ENCODE measurements around the gene ACTRT2.

ACTRT2 gene

DNA sequence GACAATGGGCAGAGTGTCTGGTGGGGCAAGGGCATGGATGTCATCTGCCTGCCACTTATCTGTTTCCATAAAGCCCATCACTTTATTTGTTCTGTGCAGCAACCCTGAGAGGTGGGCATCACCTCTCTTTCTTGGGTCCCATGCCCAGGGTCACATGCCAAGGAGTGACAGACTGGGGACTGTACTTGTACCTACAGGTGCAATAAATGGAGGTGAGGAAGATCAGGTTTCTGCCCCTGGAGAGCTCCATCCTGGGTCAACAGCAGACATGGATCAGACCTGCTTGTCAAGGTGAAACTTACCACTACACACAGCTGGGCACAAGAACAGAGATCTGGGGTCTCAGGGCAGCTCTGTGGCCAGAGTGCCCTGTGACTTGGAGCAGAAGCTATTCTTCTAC is 29.3 kb downstream of the ACTRT2 start:
- in situ Hi-C loops (cut with MboI; ENCODE audit: low sequenced_read_pairs): no loop called here

- in situ Hi-C loops (cut with MboI; ENCODE audit: low sequenced_read_pairs): no loop called here
Measured at GRCh38 chr1:3051270-3052268, 30.3 kb downstream of the ACTRT2 start.

DNA sequence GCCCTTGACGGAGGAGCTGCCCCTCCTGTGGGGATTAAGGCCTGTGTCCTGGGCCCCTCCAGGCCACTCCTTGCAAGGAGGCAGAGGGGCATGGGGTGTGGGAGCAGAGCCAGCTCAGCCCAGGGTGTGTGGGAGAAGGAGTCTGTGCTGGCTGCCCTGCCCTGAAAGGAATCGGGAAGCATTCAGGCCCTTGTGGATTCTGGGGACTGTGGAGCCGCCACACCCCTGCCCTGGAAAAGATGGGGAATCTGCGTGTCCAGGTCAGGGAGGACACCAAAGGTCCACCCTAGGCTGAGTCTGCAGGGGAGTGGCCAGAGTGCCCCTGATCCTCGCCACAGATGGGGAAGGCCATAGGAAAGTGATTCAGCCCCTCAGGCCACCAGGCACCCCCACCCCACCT is 31.2 kb downstream of the ACTRT2 start:
- in situ Hi-C loops (cut with MboI; ENCODE audit: low sequenced_read_pairs): no loop called here

- in situ Hi-C loops (cut with MboI; ENCODE audit: low sequenced_read_pairs): no loop called here
Measured at GRCh38 chr1:3053366-3053980, 32.2 kb downstream of the ACTRT2 start.

GRCh38 chr1:3053986-3054385 is 32.7 kb downstream of the ACTRT2 start:
- in situ Hi-C loops (cut with MboI; ENCODE audit: low sequenced_read_pairs): no loop called here

DNA sequence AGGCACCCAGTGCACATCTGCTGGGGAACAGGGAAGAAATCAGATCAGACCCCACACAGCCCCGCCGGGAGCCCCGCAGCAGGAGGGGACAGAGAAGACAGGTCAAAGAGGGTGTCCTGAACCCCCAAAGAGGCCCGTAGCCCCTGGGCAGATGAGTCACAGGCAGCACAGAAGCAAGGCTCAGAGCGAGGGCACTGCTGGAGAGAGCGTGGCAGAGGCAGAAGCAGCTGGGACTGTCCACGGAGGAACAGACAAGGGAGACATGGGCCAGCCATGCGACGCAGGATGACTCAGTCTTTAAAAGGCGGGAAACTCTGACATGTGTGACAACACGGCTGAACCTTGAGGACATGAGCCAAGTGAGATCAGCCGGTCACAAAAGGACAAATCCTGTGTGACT is 33.2 kb downstream of the ACTRT2 start:
- in situ Hi-C loops (cut with MboI; ENCODE audit: low sequenced_read_pairs): no loop called here

DNA sequence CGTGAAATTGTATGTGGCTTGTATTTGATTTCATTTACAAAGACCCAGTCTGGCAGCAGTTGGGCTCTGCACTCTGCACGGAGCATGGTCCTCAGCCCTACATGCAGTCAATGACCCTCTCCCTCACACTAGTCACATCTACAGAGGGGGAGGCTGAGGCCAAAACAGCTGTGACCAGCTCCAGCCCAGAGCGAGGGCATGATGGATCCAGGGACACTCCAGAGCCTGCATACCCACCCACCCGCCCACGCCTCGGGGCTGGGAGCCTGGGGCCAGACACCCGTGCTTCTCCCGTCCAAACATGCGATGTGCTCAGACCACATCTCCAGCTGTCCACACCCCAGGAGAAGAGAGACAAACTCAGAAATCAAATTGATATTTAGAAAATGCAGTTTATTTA is 33.8 kb downstream of the ACTRT2 start:
- in situ Hi-C loops (cut with MboI; ENCODE audit: low sequenced_read_pairs): no loop called here

GRCh38 chr1:3056641-3057040 is 35.4 kb downstream of the ACTRT2 start:
- in situ Hi-C loops (cut with MboI; ENCODE audit: low sequenced_read_pairs): no loop called here

DNA sequence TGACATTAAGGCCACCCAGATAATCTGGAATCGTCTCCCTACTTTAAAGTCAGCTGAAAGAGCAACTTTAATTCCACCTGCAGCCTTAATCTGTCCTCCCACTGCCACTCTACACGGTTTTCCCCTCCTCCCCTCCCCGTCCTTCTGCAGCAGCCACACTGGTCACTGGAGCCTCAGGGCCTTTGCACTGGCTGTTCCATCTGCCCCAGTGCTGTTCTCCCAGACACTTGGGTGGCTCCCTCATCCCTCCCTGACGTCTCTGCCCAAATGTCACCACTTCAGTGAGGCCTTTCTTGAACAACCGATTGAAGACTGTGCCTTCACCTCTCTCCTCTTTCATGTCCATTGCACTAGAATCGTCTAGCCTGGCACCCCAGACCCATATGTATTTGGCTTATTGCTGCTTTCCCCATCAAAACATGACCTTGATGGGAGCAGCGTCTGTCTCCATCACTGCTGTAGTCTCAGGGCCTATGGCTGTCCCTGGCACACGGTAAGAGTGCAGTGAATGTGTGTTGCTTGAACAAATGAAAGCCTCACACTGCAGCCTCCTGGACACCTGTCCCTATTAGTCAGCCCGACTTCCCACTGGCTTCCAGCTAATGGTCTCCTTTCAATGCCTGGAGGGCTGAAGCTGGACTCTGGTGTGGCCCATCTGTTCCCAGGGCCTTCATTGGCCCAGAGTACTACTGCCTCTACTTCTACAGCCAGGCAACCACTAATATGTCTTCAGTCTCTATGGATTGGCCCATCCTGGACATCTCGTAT is 37.2 kb downstream of the ACTRT2 start:
- in situ Hi-C loops (cut with MboI; ENCODE audit: low sequenced_read_pairs): no loop called here

DNA sequence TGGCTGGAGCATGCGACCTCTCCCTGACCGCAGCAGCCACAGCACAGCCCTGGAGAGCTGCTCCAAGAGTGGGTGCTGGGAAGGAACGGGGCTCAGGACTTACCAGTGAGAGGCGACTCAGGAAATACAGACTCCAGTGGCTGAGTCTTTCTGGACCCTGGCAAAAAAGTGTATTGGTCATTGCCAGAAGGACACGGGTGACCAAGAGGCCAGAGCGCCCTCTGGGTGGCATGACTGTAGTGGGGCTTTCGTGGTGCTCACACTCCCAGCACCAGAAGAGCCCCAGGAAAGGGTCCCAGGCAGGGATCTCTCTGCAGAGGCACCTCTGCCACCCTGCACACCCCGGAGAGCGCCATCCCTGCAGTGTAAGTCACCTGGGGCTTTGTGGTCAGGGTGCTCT is 38.9 kb downstream of the ACTRT2 start:
- in situ Hi-C loops (cut with MboI; ENCODE audit: low sequenced_read_pairs): no loop called here

DNA sequence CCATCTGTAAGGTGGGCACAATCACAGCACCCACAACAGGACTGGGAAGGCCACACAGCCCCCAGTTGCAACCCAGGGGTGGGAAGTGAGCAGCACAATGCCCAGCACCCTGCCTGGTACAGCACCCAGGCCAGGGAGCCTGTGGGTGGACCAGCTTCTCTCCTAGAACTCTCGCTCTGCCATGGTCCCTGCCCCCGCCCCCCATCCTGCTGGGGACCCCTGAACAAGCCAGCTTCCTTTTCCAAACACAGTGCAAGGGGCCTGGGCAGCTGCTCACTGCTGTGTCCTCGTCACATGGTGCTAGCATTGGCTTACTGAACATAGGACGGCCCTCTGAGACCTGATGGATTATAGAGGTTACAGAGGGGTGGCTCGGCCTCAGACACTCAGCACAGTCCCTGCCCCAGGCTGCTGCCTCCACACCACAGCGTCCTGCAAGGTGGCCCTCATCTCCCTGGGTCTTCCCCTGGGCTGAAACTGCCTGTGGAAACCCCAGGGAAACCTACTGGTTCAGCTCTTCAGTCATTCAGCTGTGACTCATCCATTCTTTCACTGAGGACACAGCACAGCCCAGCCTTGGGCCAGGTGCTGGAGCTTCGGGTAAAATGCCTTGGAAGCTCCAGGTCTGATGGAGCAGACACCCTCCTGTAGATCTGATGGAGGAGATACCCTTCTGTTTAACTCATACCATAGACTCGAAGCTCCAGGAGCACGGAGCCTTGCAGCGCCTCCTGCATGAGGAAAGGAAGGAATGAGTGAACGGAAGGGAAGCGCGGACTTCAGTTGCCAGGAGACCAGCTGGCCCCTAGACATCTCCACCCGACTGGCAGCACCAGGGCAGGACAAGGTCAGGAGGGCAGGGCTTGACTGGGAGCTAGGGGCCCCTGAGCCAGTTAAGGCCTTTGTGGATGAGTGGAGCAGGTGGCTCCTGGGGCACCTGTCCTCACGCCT is 39.6 kb downstream of the ACTRT2 start:
- in situ Hi-C loops (cut with MboI; ENCODE audit: low sequenced_read_pairs): no loop called here

DNA sequence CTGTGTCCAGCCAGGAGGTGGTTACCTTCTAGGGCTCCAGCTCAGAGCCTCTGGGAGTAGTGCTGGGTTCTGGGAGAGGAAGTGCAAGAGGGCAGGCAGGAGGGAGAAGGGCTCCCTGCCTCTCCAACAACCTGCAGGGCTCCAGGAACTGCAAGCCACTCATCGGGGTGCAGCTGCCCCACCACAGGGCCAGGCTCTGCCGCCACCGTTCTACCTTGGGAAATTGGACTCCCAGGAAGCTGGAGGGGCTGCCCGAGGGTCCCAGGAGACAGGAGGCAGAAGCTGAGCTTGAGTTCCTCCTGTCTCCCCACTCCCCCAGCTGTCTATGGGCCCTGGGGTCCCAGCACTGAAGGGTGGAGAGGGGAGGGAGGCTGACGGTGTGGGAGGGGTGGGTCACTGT is 40.3 kb downstream of the ACTRT2 start:
- in situ Hi-C loops (cut with MboI; ENCODE audit: low sequenced_read_pairs): no loop called here

- in situ Hi-C loops (cut with MboI; ENCODE audit: low sequenced_read_pairs): no loop called here
Measured at GRCh38 chr1:3061981-3062615, 40.8 kb downstream of the ACTRT2 start.

- in situ Hi-C loops (cut with MboI; ENCODE audit: low sequenced_read_pairs): no loop called here
Measured at GRCh38 chr1:3062616-3063378, 41.5 kb downstream of the ACTRT2 start.

DNA sequence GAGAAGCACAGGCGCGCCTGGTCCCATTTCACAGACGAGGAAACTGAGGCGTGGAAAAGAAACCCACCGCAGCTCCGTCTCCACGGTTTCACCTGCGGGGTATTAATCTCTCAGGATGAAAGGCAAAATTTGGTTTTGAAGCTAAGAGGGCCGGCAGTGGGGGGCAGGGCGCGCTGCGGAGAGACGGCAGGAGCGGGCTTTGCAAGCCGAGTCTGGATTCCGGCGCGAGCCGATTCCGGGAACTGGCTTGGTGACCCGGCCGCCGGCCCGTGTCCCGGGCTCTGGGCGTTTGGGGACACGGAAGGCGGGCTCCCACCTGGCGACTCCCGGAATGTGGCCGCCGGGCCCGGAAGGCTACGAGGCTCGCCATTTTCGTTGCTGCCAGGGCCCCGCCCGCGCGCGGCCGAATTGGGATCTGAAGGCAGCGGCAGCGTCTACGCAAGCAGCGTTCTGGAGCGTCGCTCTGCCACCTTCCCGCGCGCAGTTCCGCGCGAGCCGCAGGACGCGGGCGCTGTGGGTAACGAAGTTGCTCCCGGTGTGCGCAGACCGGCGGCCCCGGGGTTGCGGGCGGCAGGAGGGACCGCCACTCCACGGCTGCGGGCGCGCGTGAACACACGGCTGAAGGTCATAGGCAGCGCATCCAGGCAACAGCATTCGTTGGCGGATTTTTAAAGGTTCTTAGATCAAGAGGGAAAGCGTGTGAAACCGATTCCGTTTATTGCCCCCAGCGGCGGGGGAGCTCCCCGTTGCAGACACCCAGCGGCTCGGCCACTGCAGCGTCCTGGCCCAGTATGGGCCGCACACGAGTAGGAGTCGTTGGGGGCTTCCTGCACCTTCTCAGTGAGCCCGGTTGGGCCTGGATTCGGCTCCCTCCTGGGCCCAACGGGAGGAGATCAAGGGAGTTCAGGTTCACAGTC is 42.4 kb downstream of the ACTRT2 start:
- in situ Hi-C loops (cut with MboI; ENCODE audit: low sequenced_read_pairs): no loop called here

DNA sequence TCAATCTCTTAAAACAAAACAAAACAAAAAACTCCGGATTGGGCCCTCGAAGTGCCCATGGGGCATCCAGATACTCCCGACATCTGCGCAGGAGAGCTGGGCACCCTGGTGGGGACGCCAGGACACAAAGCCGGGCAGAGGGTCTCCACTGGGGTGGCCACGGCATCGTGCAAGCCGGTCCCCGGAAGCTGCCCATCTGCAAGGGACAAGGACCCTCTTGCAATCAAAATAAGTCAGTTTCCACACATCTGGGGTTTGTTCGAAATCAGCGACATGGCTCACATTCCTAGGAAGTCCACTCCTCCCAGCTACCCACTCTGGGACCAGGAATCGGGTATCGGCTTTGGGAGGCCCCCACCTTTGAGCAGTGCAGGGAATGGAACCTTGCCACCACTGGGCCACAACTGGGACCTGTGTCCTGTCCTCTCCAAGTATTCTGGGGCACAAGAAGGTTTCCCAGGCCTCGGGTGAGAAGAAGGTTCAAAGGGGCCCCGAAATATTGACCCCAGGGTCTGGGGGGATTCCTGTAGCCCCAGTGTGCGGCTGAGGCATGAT is 43.1 kb downstream of the ACTRT2 start:
- in situ Hi-C loops (cut with MboI; ENCODE audit: low sequenced_read_pairs): no loop called here

DNA sequence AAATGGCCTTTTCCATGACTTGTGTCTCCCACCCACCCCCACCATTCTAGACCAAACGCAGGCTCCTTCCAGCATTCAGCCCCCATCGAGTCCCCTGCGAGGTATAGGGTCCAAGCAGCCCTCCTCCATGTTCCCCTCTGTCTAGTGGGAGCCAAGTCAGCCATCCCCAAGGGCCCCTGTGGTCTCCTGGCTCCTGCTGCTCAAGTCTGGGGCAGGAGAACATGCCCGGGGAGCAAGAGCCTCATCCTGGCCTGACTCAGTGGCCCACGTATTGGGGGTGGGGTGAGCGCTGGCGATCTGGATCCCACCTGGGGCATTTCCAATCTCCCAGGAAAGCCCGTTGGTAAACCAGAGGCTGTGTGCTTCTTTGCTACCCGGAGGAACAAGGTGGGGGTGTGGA is 43.6 kb downstream of the ACTRT2 start:
- in situ Hi-C loops (cut with MboI; ENCODE audit: low sequenced_read_pairs): no loop called here

- in situ Hi-C loops (cut with MboI; ENCODE audit: low sequenced_read_pairs): no loop called here
Measured at GRCh38 chr1:3065396-3065795, 44.1 kb downstream of the ACTRT2 start.
